ENCODE measurements around the gene HPS5.
A peak's percentile ranks its signal among the peaks of the same experiment; 100 is the strongest.
"Not testable (repeated sequence)": the region's sequence is repeated elsewhere in the genome, so short reads cannot be mapped to it uniquely, and the experiment has no call there.

Gene HPS5

GRCh38 chr11:18269252-18269651, 52.7 kb downstream of the HPS5 start:
- not testable (repeated sequence) for DNase-seq

GRCh38 chr11:18267335-18268133, 54.4 kb downstream of the HPS5 start:
- not testable (repeated sequence) for DNase-seq

GRCh38 chr11:18265949-18266348, 56.0 kb downstream of the HPS5 start, which contains the start of gene SAA1:
TSS of gene SAA1 (plus strand) at chr11:18266264. CDS start at chr11:18266888, 624 bp downstream.
- no peak for DNase-seq

GRCh38 chr11:18264677-18265555, 57.0 kb downstream of the HPS5 start:
- DNase-seq, result no peak

- DNase-seq, result no peak
Measured at GRCh38 chr11:18264035-18264434, 57.9 kb downstream of the HPS5 start.

- not testable (repeated sequence) for DNase-seq
Measured at GRCh38 chr11:18262681-18263350, 59.1 kb downstream of the HPS5 start.

GRCh38 chr11:18261721-18262120, 60.2 kb downstream of the HPS5 start:
- DNase-seq, result no peak

- DNase-seq, result no peak
Measured at GRCh38 chr11:18259259-18259658, 62.7 kb downstream of the HPS5 start.

- DNase-seq, result no peak
Measured at GRCh38 chr11:18254781-18255361, 67.1 kb downstream of the HPS5 start.

GRCh38 chr11:18253778-18254338, 68.1 kb downstream of the HPS5 start:
- no peak for DNase-seq

GRCh38 chr11:18253233-18253632, 68.7 kb downstream of the HPS5 start:
- DNase-seq, result no peak

- DNase-seq, result no peak
Measured at GRCh38 chr11:18248561-18248960, 73.4 kb downstream of the HPS5 start, which contains the start of gene SAA2. TSS of gene SAA2 (minus strand) at chr11:18248668. CDS start at chr11:18248011, 657 bp downstream.

- not testable (repeated sequence) for DNase-seq
Measured at GRCh38 chr11:18247191-18247581, 74.8 kb downstream of the HPS5 start.

- not testable (repeated sequence) for DNase-seq
Measured at GRCh38 chr11:18246379-18247190, 75.4 kb downstream of the HPS5 start.

- no peak for DNase-seq
Measured at GRCh38 chr11:18245396-18245795, 76.5 kb downstream of the HPS5 start.

- peak; percentile 74 for DNase-seq
Measured at GRCh38 chr11:18243783-18244362, 78.1 kb downstream of the HPS5 start.

GRCh38 chr11:18239655-18240054, 82.3 kb downstream of the HPS5 start:
- DNase-seq, result no peak

- DNase-seq, result no peak
Measured at GRCh38 chr11:18236664-18237356, 85.1 kb downstream of the HPS5 start, which contains the start of gene SAA4. TSS of gene SAA4 (minus strand) at chr11:18236802. CDS start at chr11:18235926, 876 bp downstream.

GRCh38 chr11:18235394-18236334, 86.3 kb downstream of the HPS5 start:
- DNase-seq, result no peak

Measured in NCI-H82 (cell line).